Ascending aorta (tissue), 2 donors: ENCODE data around the gene CA12. TPM values are rescaled to one million over a fixed set of nuclear protein-coding genes. Genes with fewer than 3 reads are reported as not detected.
"Not testable (repeated sequence)": the region's sequence is repeated elsewhere in the genome, so short reads cannot be mapped to it uniquely, and the experiment has no call there.

Experiments used
- DNase-seq, 2 donors: peaks; one replicate each; pipeline ENCODE4 v3.0.0-alpha.2; 2019; ENCODE audit warnings: low spot score in 2 of 2
- H3K27ac ChIP-seq, 2 donors: fragments of 200-600 bp; sonication (generic); one replicate each; pipeline ENCODE4 v1.5.1; 2016 to 2017; ENCODE audit warnings: mild to moderate bottlenecking in 1 of 2
- H3K27me3 ChIP-seq: fragments of 200-600 bp; sonication (generic); one replicate; pipeline ENCODE4 v1.5.1; 2017
- H3K36me3 ChIP-seq, 2 donors: fragments of 200-600 bp; sonication (generic); one replicate each; pipeline ENCODE4 v1.5.1; 2016
- H3K4me1 ChIP-seq, 2 donors: fragments of 200-600 bp; sonication (generic); one replicate each; pipeline ENCODE4 v1.5.1; 2016 to 2017; ENCODE audit warnings: mild to moderate bottlenecking in 1 of 2
- H3K4me3 ChIP-seq, 2 donors: fragments of 200-600 bp; sonication (generic); one replicate each; pipeline ENCODE4 v1.5.1; 2016 to 2017; ENCODE audit warnings: mild to moderate bottlenecking in 1 of 2
- H3K9me3 ChIP-seq, 2 donors: fragments of 200-600 bp; sonication (generic); one replicate each; pipeline ENCODE4 v1.5.1; 2016
- CTCF ChIP-seq, 3 experiments: fragments of 200-600 bp in 2 of 3; fragments of 450-650 bp in 1 of 3; sonication (generic) in 2 of 3; IDR thresholded peaks; one replicate each; pipeline ENCODE4 v1.5.1; 2016 to 2019; ENCODE audit warnings: antibody characterized with exemption in 3 of 3, mild to moderate bottlenecking in 1 of 3, moderate library complexity in 1 of 3
- intact Hi-C: fragments of 100-400 bp; cut with DNase I; formaldehyde crosslinking; loops from one replicate; pipeline ENCODE4 v1.15.1; 2023
- total RNA-seq: library from RNA; depleted of rRNA; stranded (reverse); fragments of >200 nt; gene quantifications from one replicate; pipeline ENCODE4 v1.1.0, GENCODE V29; 2016

The CA12 gene
- total RNA-seq, 1 donor from 2014 or later, result 10.7 TPM

DNA sequence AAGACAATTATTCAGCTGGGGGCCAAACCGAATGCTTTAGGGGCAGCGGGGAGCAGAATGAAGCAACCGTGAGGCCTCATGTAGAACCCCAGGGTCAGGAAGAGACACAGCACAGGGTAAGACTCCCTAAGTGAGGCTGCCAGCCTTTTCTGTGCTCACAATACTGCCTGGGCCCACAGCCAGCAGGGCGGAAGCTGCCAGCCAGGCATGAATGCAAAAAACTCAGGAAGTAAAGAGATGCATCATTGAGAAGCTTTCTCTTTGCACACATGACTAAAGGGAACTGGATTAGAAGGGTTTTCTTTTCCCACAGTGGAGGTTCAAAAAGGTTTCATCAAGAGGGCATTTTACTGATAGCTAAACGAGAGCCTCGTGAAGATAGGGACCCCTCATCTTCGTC is 33.3 kb downstream of the CA12 start:
- TF ChIP-seq CTCF (IDR thresholded peaks at IDR 0.05), result no peak
- no peaks in the 10 kb centered on the region for H3K9me3 ChIP-seq
- intact Hi-C loops, result loop anchor here (5.0 kb wide), 1 partner anchor 56 kb away; no protein-coding TSS in a partner anchor
- DNase-seq, result peak in 1 of 2 donors; percentile 83
- peak overlapping the region; percentile 65 to 66 for H3K27ac ChIP-seq
- no peak overlapping the region for H3K4me3 ChIP-seq
- peaks cover 0 to 22% of the 10 kb centered on the region in 2 donors for H3K4me1 ChIP-seq
- H3K27me3 ChIP-seq, result no peaks in the 10 kb centered on the region
- H3K36me3 ChIP-seq, result no peaks in the 10 kb centered on the region

DNA sequence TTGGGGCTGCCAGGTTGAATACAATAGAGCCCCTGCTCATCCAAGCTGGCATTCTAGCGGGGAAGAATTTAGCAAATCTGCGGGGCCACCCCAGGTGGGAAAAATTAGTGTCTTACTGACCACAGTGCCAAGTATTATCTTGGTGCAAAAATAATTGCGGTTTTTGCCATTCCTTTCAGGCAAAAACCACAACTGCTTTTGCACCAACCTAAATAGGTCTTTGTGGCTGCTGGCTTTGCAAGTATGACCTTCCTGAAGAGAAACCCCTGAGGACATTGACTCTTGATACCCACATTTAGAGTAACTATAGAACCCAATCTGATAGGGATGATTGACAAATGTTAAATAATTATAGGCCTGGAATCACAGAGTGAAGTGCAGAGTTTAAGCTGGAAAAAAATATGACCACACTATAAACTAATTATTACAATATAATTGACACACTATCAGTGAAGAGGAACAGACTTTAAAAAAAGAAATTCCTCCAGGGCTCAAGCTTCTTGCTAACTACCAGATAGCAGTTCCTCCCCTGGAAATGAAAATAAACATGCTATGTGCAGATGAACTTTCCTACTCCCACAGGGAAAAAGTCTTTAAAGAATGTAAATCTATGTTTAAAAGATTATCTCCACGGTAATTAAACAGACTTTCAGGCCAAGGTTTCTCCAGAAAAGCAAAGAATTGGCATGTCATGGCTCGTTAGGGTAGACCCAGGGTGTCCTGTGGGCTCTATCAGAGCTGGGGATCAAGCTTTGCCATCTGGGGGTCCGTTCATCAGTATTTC is 34.4 kb downstream of the CA12 start:
- no peaks in the 10 kb centered on the region for H3K27me3 ChIP-seq
- intact Hi-C loops, result loop anchor here (5.0 kb wide), 1 partner anchor 55 kb away; no protein-coding TSS in a partner anchor
- DNase-seq, result no peak
- no peaks in the 10 kb centered on the region for H3K9me3 ChIP-seq
- H3K4me1 ChIP-seq, result peaks cover 0 to 22% of the 10 kb centered on the region in 2 donors
- no peak overlapping the region for H3K27ac ChIP-seq
- no peak overlapping the region for H3K4me3 ChIP-seq
- no peaks in the 10 kb centered on the region for H3K36me3 ChIP-seq
- no peak for TF ChIP-seq CTCF (IDR thresholded peaks at IDR 0.05)

DNA sequence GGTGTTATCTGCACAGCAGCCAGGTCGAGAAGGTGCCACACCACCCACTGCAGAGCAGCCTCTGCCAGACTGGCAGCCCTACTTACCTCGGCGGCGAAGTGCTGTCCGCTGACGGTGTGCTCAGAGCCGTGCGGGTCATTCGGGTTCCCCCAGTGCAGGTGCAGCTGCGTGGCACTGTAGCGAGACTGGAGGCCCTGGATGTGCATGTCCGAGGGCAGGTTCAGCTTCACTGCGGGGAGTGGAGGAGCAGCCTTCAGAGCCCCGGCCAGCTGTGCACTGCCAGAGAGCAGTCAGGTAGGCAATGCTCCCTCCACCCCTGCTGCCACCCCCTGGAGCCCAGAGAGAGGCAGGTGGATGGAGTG is 36.3 kb downstream of the CA12 start:
- H3K27ac ChIP-seq, result no peak overlapping the region
- TF ChIP-seq CTCF (IDR thresholded peaks at IDR 0.05), result no peak
- no peaks in the 10 kb centered on the region for H3K9me3 ChIP-seq
- peaks cover 0 to 21% of the 10 kb centered on the region in 2 donors for H3K4me1 ChIP-seq
- intact Hi-C loops, result loop anchor here (5.0 kb wide), 1 partner anchor 53 kb away; no protein-coding TSS in a partner anchor
- no peak overlapping the region for H3K4me3 ChIP-seq
- no peaks in the 10 kb centered on the region for H3K27me3 ChIP-seq
- no peaks in the 10 kb centered on the region for H3K36me3 ChIP-seq
- no peak for DNase-seq

DNA sequence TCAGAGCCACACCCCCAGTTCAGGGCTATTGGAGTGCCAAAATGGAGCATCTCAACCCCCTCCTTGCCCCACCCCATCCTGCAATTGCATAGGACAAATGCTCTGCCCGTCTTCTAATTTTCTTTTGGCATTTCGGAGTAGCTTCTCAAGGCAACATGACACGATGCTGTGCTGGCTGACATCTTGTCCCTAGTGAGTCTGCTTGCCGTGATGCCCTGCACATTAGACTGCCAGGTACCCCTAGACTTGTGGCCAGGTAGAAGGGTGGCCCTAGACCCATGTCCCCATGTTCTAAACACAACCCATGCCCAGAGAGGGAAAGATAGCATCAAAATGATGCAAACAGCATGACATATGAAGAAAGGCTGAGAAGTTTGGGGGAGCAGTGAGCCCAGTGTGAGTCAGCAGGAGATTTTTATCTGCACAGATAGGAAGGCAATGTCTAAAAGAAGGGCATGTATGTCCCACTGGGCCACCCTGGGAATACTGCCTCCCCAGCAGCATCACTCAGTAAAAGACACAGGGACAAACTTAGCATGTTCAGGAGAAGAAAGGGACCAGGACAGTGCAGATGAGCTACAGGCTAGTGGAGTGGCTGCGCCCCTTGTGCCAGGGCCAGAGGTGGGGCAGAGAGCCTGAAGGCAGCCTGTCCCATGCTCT is 36.8 kb downstream of the CA12 start:
- H3K9me3 ChIP-seq, result no peaks in the 10 kb centered on the region
- no peak overlapping the region for H3K27ac ChIP-seq
- no peak for DNase-seq
- H3K27me3 ChIP-seq, result no peaks in the 10 kb centered on the region
- H3K36me3 ChIP-seq, result no peaks in the 10 kb centered on the region
- H3K4me1 ChIP-seq, result peaks cover 0 to 16% of the 10 kb centered on the region in 2 donors
- intact Hi-C loops, result loop anchor here (5.0 kb wide), 1 partner anchor 53 kb away; no protein-coding TSS in a partner anchor
- H3K4me3 ChIP-seq, result no peak overlapping the region
- no peak for TF ChIP-seq CTCF (IDR thresholded peaks at IDR 0.05)

GRCh38 chr15:63342996-63343562 is 38.6 kb downstream of the CA12 start:
- H3K27ac ChIP-seq, H3K36me3 ChIP-seq, intact Hi-C loops, DNase-seq, H3K9me3 ChIP-seq, H3K4me3 ChIP-seq, H3K27me3 ChIP-seq, H3K4me1 ChIP-seq: not testable (repeated sequence)

DNA sequence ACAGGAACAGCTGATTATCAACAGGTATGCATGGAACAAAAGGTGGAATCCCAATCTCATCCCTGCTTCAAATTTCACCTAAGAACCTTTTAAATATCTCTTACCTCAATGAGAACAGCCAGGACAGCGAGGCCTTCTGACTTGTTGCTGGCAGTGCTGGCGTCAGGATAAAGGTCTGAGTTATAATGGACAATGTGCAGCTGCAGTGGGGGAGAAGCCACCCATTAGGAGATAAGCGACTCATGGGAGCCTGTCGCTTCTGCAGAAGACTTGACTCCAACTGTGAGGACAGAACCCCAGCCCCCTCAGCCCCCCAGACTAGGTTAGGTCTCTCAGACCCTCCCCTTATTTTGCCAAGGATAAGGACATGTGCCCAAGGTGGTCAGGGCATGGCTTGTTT is 39.7 kb downstream of the CA12 start:
- no peaks in the 10 kb centered on the region for H3K36me3 ChIP-seq
- no peaks in the 10 kb centered on the region for H3K27me3 ChIP-seq
- no peaks in the 10 kb centered on the region for H3K9me3 ChIP-seq
- no peak for TF ChIP-seq CTCF (IDR thresholded peaks at IDR 0.05)
- no peaks in the 10 kb centered on the region for H3K4me1 ChIP-seq
- no peak for DNase-seq
- H3K27ac ChIP-seq, result no peak overlapping the region
- H3K4me3 ChIP-seq, result no peak overlapping the region
- intact Hi-C loops, result no loop called here
